ENCODE results near the gene WBP1. TPM values are rescaled to one million over a fixed set of nuclear protein-coding genes. Genes with fewer than 3 reads are reported as not detected.

The WBP1 gene
- total RNA-seq, 1 experiment from 2014 or later, result 66.0 TPM

GRCh38 chr2:74497777-74498499 lies 39.7 kb downstream of the WBP1 start (continued):
- TF ChIP-seq ARID4B (CRISPR knock-in tag; IDR thresholded peaks at IDR 0.05; ENCODE audit: borderline replicate concordance) (peak; percentile 66; the same call in 1 of the 2 replicates), NFYB (CRISPR knock-in tag; conservative IDR thresholded peaks at IDR 0.05; ENCODE audit: low read depth) (no peak), ZNF263 (CRISPR knock-in tag; IDR thresholded peaks at IDR 0.05; ENCODE audit: low read depth) (no peak), IRF1 (CRISPR knock-in tag; IDR thresholded peaks at IDR 0.05) (0 out of 2 replicates have a peak, but pooled peaks have one; percentile 56), FOXJ3 (CRISPR knock-in tag; IDR thresholded peaks at IDR 0.05; ENCODE audit: borderline replicate concordance) (no peak), FOXK1 (CRISPR knock-in tag; IDR thresholded peaks at IDR 0.05) (peak; percentile 55; the same call in 1 of the 2 replicates), FOXP4 (CRISPR knock-in tag; IDR thresholded peaks at IDR 0.05) (peak; percentile 70; the same call in 1 of the 2 replicates), PRDM15 (CRISPR knock-in tag; IDR thresholded peaks at IDR 0.05) (0 out of 2 replicates have a peak, but pooled peaks have one; percentile 20), ESRRA (CRISPR knock-in tag; IDR thresholded peaks at IDR 0.05; ENCODE audit: borderline replicate concordance) (no peak), JAZF1 (CRISPR knock-in tag; IDR thresholded peaks at IDR 0.05) (no peak), SMAD3 (CRISPR knock-in tag; IDR thresholded peaks at IDR 0.05; ENCODE audit: borderline replicate concordance) (peak; percentile 43; the same call in 1 of the 2 replicates), AR (CRISPR knock-in tag; IDR thresholded peaks at IDR 0.05) (peak; percentile 47; the same call in 1 of the 2 replicates), ZNF138 (CRISPR knock-in tag; conservative IDR thresholded peaks at IDR 0.05) (peak; percentile 65; the same call in 1 of the 2 replicates), MAX (CRISPR knock-in tag; IDR thresholded peaks at IDR 0.05) (peak; percentile 90)
- TF ChIP-seq, protein P1, sequence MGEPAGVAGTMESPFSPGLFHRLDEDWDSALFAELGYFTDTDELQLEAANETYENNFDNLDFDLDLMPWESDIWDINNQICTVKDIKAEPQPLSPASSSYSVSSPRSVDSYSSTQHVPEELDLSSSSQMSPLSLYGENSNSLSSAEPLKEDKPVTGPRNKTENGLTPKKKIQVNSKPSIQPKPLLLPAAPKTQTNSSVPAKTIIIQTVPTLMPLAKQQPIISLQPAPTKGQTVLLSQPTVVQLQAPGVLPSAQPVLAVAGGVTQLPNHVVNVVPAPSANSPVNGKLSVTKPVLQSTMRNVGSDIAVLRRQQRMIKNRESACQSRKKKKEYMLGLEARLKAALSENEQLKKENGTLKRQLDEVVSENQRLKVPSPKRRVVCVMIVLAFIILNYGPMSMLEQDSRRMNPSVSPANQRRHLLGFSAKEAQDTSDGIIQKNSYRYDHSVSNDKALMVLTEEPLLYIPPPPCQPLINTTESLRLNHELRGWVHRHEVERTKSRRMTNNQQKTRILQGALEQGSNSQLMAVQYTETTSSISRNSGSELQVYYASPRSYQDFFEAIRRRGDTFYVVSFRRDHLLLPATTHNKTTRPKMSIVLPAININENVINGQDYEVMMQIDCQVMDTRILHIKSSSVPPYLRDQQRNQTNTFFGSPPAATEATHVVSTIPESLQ (CRISPR knock-in tag; IDR thresholded peaks at IDR 0.05), result no peak
- TF ChIP-seq, protein P2, sequence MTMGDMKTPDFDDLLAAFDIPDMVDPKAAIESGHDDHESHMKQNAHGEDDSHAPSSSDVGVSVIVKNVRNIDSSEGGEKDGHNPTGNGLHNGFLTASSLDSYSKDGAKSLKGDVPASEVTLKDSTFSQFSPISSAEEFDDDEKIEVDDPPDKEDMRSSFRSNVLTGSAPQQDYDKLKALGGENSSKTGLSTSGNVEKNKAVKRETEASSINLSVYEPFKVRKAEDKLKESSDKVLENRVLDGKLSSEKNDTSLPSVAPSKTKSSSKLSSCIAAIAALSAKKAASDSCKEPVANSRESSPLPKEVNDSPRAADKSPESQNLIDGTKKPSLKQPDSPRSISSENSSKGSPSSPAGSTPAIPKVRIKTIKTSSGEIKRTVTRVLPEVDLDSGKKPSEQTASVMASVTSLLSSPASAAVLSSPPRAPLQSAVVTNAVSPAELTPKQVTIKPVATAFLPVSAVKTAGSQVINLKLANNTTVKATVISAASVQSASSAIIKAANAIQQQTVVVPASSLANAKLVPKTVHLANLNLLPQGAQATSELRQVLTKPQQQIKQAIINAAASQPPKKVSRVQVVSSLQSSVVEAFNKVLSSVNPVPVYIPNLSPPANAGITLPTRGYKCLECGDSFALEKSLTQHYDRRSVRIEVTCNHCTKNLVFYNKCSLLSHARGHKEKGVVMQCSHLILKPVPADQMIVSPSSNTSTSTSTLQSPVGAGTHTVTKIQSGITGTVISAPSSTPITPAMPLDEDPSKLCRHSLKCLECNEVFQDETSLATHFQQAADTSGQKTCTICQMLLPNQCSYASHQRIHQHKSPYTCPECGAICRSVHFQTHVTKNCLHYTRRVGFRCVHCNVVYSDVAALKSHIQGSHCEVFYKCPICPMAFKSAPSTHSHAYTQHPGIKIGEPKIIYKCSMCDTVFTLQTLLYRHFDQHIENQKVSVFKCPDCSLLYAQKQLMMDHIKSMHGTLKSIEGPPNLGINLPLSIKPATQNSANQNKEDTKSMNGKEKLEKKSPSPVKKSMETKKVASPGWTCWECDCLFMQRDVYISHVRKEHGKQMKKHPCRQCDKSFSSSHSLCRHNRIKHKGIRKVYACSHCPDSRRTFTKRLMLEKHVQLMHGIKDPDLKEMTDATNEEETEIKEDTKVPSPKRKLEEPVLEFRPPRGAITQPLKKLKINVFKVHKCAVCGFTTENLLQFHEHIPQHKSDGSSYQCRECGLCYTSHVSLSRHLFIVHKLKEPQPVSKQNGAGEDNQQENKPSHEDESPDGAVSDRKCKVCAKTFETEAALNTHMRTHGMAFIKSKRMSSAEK (CRISPR knock-in tag; IDR thresholded peaks at IDR 0.05; ENCODE audit: borderline replicate concordance), result no peak
